HCT116 (cell line): ENCODE results near the gene MMEL1. TPM values are rescaled to one million over a fixed set of nuclear protein-coding genes. Genes with fewer than 3 reads are reported as not detected.
"Not testable (repeated sequence)": the region's sequence is repeated elsewhere in the genome, so short reads cannot be mapped to it uniquely, and the experiment has no call there.

Experiments
- ATAC-seq: fragments of 200-7000 bp; cut with Tn5 transposase; 2 replicates; pipeline ENCODE4 v1.9.1; 2020; ENCODE audit warnings: mild to moderate bottlenecking, moderate library complexity
- BruUV-seq: library from RNA; stranded (reverse); fragments of 400-500 nt; replicated peaks from 2 replicates; lab custom pipeline; 2021; lab: Mats Ljungman, UMichigan
- CTCF ChIA-PET: fragments of 300-600 bp; sonication (Branson Sonifier 250); formaldehyde crosslinking; loops from one replicate; lab custom pipeline; 2021; ENCODE audit warnings: antibody characterized with exemption; lab: Charles Lee
- POLR2A ChIA-PET: fragments of 300-600, 350-600 bp; sonication (Branson Sonifier 250); formaldehyde crosslinking; loops from one replicate; lab custom pipeline; 2021; ENCODE audit warnings: antibody characterized with exemption; lab: Charles Lee
- RAD21 ChIA-PET, 2 experiments: fragments of 300-600 bp; sonication (Branson Sonifier 250); formaldehyde crosslinking; loops; one replicate each; lab custom pipeline; 2023; ENCODE audit warnings: low total read pairs in 2 of 2; ENCODE audit not compliant: uncharacterized antibody in 2 of 2, unreplicated experiment in 2 of 2, low non-redundant PET in 1 of 2; lab: Charles Lee
- DNase-seq: peaks from one replicate; pipeline ENCODE4 v3.0.0-alpha.2; 2010; ENCODE audit warnings: low read depth, low spot score
- H2AFZ ChIP-seq: fragments of 200-600 bp; shearing (Covaris generic), sonication (generic); 2 replicates; pipeline ENCODE4 v1.6.1; 2017; ENCODE audit warnings: low read depth, mixed run types, mixed read lengths, antibody characterized with exemption, low read length; ENCODE audit not compliant: poor library complexity, severe bottlenecking
- H3K27ac ChIP-seq: 2 replicates; pipeline ENCODE4 v1.5.1; 2012; ENCODE audit warnings: low read depth, low read length
- H3K27me3 ChIP-seq: fragments of 200-600 bp; sonication (generic); 2 replicates; pipeline ENCODE4 v1.6.1; 2016; ENCODE audit warnings: mixed run types, low read length, mixed read lengths; ENCODE audit not compliant: insufficient read depth
- H3K36me3 ChIP-seq, 2 experiments: fragments of 200-500 bp in 1 of 2; fragments of 200-600 bp in 1 of 2; sonication (Bioruptor generic) in 1 of 2; sonication (generic) in 1 of 2; 2 replicates each; pipeline versions ENCODE4 v1.5.1 to v1.6.1; 2014 to 2016; ENCODE audit warnings: low read length in 2 of 2, inconsistent platforms in 1 of 2, mixed read lengths in 1 of 2, mixed run types in 1 of 2; ENCODE audit not compliant: insufficient read depth in 2 of 2, control insufficient read depth in 1 of 2
- H3K4me1 ChIP-seq, 2 experiments: fragments of 200-600 bp in 1 of 2; sonication (generic) in 1 of 2; 2 replicates each; pipeline versions ENCODE4 v1.5.1 to v1.6.1; 2012 to 2017; ENCODE audit warnings: low read length in 2 of 2, inconsistent platforms in 1 of 2, mild to moderate bottlenecking in 1 of 2, mixed read lengths in 1 of 2, mixed run types in 1 of 2, moderate library complexity in 1 of 2; ENCODE audit not compliant: insufficient read depth in 2 of 2, control insufficient read depth in 1 of 2
- H3K4me2 ChIP-seq: fragments of 200-600 bp; sonication (generic); 2 replicates; pipeline ENCODE4 v1.6.1; 2017; ENCODE audit warnings: mixed run types, low read length, mixed read lengths
- H3K4me3 ChIP-seq, 2 experiments: fragments of 200-600 bp in 1 of 2; sonication (generic) in 1 of 2; replicated peaks in 1 of 2; 2 replicates each; pipeline ENCODE4 v1.5.1; 2011 to 2016; ENCODE audit warnings: low read length in 2 of 2, control low read depth in 1 of 2, low read depth in 1 of 2, mild to moderate bottlenecking in 1 of 2, mixed read lengths in 1 of 2, mixed run types in 1 of 2
- H3K79me2 ChIP-seq: fragments of 200-600 bp; sonication (generic); 2 replicates; pipeline ENCODE4 v1.6.1; 2017; ENCODE audit warnings: mild to moderate bottlenecking, mixed run types, low read length, moderate library complexity, mixed read lengths; ENCODE audit not compliant: insufficient read depth
- H3K9ac ChIP-seq: fragments of 200-600 bp; sonication (generic); 2 replicates; pipeline ENCODE4 v1.6.1; 2016; ENCODE audit warnings: low read length, mixed read lengths
- H3K9me2 ChIP-seq: fragments of 200-600 bp; sonication (generic), shearing (Covaris generic); 2 replicates; pipeline ENCODE4 v1.6.1; 2017; ENCODE audit warnings: mixed run types, mild to moderate bottlenecking, moderate library complexity; ENCODE audit not compliant: insufficient read depth
- H3K9me3 ChIP-seq, 2 experiments: fragments of 200-500 bp in 1 of 2; fragments of 200-600 bp in 1 of 2; sonication (Bioruptor generic) in 1 of 2; sonication (generic) in 1 of 2; 2 replicates each; pipeline ENCODE4 v1.6.1; 2014 to 2017; ENCODE audit warnings: low read length in 2 of 2, mixed read lengths in 2 of 2, inconsistent platforms in 1 of 2, low read depth in 1 of 2, mild to moderate bottlenecking in 1 of 2, mixed run types in 1 of 2, moderate library complexity in 1 of 2; ENCODE audit not compliant: control insufficient read depth in 1 of 2, insufficient read depth in 1 of 2
- H4K20me1 ChIP-seq: fragments of 200-600 bp; sonication (generic), shearing (Covaris generic); 2 replicates; pipeline ENCODE4 v1.6.1; 2017; ENCODE audit warnings: mixed run types, mild to moderate bottlenecking, moderate library complexity; ENCODE audit not compliant: insufficient read depth
- EGR1 ChIP-seq: IDR thresholded peaks from 2 replicates; pipeline ENCODE4 v1.6.1; 2012; ENCODE audit warnings: low read depth
- ELF1 ChIP-seq: IDR thresholded peaks from 2 replicates; pipeline ENCODE4 v1.6.1; 2012; ENCODE audit warnings: low read depth, borderline replicate concordance
- EZH2 ChIP-seq: fragments of 200-600 bp; sonication (generic); IDR thresholded peaks from 2 replicates; pipeline ENCODE4 v1.6.1; 2017; ENCODE audit warnings: antibody characterized with exemption, mixed run types
- EZH2phosphoT487 ChIP-seq: fragments of 200-600 bp; IDR thresholded peaks from 2 replicates; pipeline ENCODE4 v1.6.1; 2018; ENCODE audit warnings: antibody characterized with exemption, borderline replicate concordance
- POLR2AphosphoS5 ChIP-seq: IDR thresholded peaks from 2 replicates; pipeline ENCODE4 v1.6.1; 2011; ENCODE audit warnings: mild to moderate bottlenecking, low read depth, low read length, moderate library complexity
- SRF ChIP-seq: IDR thresholded peaks from 2 replicates; pipeline ENCODE4 v1.6.1; 2012; ENCODE audit warnings: low read depth
- TCF7L2 ChIP-seq: IDR thresholded peaks from 2 replicates; pipeline ENCODE4 v1.7.0; 2011; ENCODE audit warnings: borderline replicate concordance, inconsistent platforms; ENCODE audit not compliant: insufficient read depth, insufficient read length; ENCODE audit errors: extremely low read depth
- intact Hi-C: fragments of 100-400 bp; cut with micrococcal nuclease; formaldehyde crosslinking; loops from 2 replicates; pipeline ENCODE4 v1.10.0; 2022
- total RNA-seq: library from RNA; stranded (reverse); gene quantifications from one replicate; pipeline ENCODE4 v1.2.1, GENCODE V29; 2021; ENCODE audit not compliant: unreplicated experiment

Gene MMEL1
- total RNA-seq, 1 experiment from 2014 or later = 2.7 TPM

DNA sequence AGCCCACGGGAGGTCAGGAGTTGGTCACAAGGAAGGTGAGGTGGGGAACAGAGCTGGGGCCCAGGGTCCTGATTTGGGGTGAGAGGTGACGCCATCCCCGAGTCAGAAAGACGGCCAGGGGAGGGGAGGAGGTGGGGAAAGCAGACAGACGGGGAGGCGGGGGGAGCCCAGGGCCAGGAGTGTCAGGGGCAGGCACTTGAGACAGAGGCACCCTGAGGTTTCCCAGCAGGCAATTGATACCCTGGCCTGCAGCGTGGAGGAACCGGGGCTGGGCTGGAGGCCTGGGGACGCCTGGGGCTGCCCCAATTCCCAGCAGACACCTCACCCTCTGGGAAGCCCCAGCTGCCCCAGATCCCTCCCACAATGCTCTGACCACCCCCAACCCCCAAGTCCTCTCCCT is 79.7 kb downstream of the MMEL1 start:
- POLR2A ChIA-PET, H3K27ac ChIP-seq, ATAC-seq, H4K20me1 ChIP-seq, H3K27me3 ChIP-seq, CTCF ChIA-PET, RAD21 ChIA-PET, H3K9me2 ChIP-seq, H3K79me2 ChIP-seq, H2AFZ ChIP-seq, DNase-seq, H3K36me3 ChIP-seq, intact Hi-C loops, H3K4me2 ChIP-seq, H3K9me3 ChIP-seq, BruUV-seq, H3K9ac ChIP-seq, H3K4me3 ChIP-seq: not testable (repeated sequence)
- peaks cover 12% of the 10 kb centered on the region in 2 experiments for H3K4me1 ChIP-seq

DNA sequence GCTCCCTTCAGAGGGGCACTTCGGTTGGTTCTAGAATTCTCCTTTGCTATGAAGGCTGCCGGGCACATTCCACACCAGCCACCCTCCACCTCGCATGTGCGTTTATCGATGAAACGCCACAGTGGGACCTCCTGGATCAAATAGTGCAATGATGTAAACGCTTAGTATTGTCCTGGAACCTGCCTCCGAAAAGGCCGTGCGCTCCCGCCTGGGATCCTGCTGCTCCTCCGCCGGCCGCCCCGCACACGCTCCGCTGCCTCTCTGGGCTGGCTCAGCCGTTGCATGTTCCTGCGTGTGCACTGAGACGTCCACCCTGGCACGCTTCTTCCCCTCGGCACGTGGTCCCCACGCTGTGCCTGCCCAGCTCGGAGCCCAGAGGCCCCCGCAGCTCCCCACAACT is 80.6 kb downstream of the MMEL1 start:
- no TSS peak for BruUV-seq
- no peaks in the 10 kb centered on the region for H4K20me1 ChIP-seq
- DNase-seq (no peak), ATAC-seq (no peak)
- H3K4me3 ChIP-seq = no peak overlapping the region
- ChIA-PET POLR2A (no interaction called here), CTCF (no interaction called here), RAD21 (no interaction called here)
- no peak overlapping the region for H3K27ac ChIP-seq
- H3K36me3 ChIP-seq = no peaks in the 10 kb centered on the region
- H3K9ac ChIP-seq = no peak overlapping the region
- H3K4me2 ChIP-seq = no peak overlapping the region
- H3K9me2 ChIP-seq = no peaks in the 10 kb centered on the region
- TF ChIP-seq EGR1 = no peak
- no peak for TF ChIP-seq EZH2
- no peak for TF ChIP-seq TCF7L2
- no peak for TF ChIP-seq ELF1
- no peak for TF ChIP-seq SRF
- no peak for TF ChIP-seq POLR2AphosphoS5
- no peak for TF ChIP-seq EZH2phosphoT487
- peaks cover 20 to 21% of the 10 kb centered on the region in 2 experiments for H3K4me1 ChIP-seq
- intact Hi-C loops = no loop called here
- H3K9me3 ChIP-seq = no peaks in the 10 kb centered on the region
- no peaks in the 10 kb centered on the region for H3K27me3 ChIP-seq
- H2AFZ ChIP-seq = no peak overlapping the region
- no peaks in the 10 kb centered on the region for H3K79me2 ChIP-seq

DNA sequence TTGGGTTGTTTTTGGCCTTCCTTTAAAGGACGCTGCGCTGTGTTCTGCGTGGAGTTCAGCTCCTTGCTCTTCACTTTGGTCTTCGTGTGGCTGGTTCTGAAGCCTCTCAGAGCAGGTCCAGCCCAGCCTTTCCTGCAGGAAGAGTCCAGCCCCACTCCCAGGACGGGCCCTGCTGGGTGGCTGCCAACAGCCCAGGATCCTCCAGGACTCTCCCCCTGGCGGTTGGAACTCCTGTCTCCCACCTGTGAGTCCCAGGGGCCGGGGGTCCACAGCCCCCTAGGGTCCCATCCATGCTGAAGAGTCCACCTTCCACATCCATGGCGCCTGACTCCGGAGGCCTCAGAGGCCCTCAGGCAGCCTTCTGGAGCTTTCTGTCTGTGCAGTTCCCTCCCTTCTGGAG is 81.3 kb downstream of the MMEL1 start:
- H3K79me2 ChIP-seq, RAD21 ChIA-PET, H3K27me3 ChIP-seq, H3K4me3 ChIP-seq, H3K9me3 ChIP-seq, H2AFZ ChIP-seq, H3K9ac ChIP-seq, H3K27ac ChIP-seq, DNase-seq, H3K36me3 ChIP-seq, H3K9me2 ChIP-seq, BruUV-seq, ATAC-seq, H4K20me1 ChIP-seq, CTCF ChIA-PET, H3K4me2 ChIP-seq, intact Hi-C loops, POLR2A ChIA-PET: not testable (repeated sequence)
- peaks cover 22 to 28% of the 10 kb centered on the region in 2 experiments for H3K4me1 ChIP-seq

DNA sequence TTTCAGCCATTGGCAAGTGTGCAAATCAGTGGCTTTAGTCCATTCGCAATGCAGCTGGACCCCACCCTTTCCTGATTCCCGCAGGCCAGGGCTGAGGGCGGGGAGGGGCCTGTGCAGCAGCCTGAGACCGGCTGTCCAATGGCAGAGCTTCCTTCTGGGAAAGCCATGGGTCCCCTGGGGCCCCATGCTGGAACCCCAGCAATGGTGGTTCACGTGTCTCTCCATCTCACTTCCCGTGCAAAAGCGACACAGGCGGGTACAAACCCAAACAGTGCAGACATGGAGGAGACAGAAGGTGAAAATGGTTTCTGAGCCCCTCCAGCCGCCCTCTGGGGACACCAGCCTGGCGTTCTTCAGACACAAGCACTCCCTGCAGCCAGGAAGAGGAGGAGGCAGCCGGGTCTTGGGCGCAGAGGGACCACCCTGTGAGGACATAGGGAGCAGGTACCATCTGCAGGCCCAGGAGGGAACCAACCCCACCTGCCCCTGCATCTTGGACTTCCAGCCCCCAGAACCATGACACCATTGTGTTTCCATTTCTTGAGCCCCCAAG is 82.4 kb downstream of the MMEL1 start:
- H3K27me3 ChIP-seq, BruUV-seq, H3K27ac ChIP-seq, RAD21 ChIA-PET, H2AFZ ChIP-seq, H3K4me3 ChIP-seq, H3K4me2 ChIP-seq, H3K36me3 ChIP-seq, H3K9me2 ChIP-seq, H3K79me2 ChIP-seq, intact Hi-C loops, DNase-seq, CTCF ChIA-PET, ATAC-seq, POLR2A ChIA-PET, H3K9ac ChIP-seq, H3K9me3 ChIP-seq, H4K20me1 ChIP-seq: not testable (repeated sequence)
- H3K4me1 ChIP-seq = peaks cover 24 to 37% of the 10 kb centered on the region in 2 experiments
